AML-193 (cell line): ENCODE results near the gene FLYWCH1.

Source experiments
- DNase-seq, 2 experiments: peaks; one replicate each; lab custom pipeline; 2025; lab: John Stamatoyannopoulos, UW

FLYWCH1 gene

DNA sequence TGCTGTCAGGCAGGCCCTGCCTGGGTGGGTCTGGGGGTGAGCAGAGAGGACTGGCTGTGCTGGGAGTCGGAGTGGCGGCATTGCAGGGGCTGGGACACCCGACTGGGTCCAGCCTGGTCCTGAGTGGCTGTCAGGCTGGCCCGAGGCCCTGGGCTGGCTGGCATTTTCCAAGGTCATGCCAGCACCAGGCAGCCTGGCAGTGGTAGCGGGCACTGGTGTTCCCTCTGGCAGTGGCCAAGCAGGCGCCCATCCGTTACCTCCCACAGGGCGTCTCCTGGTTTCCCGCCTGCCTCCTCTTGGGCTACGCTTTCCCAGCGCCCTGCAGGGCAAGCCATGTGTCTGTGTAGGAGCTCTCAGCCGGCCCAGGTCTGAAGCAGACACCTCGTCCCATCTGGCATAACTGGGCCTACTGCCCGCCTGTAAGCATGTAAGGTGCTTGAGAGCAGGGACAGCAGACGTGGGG, 74.2 kb downstream of the FLYWCH1 start:
- no peak for DNase-seq

GRCh38 chr16:2986623-2987188, 75.0 kb downstream of the FLYWCH1 start:
- DNase-seq, result no peak

DNA sequence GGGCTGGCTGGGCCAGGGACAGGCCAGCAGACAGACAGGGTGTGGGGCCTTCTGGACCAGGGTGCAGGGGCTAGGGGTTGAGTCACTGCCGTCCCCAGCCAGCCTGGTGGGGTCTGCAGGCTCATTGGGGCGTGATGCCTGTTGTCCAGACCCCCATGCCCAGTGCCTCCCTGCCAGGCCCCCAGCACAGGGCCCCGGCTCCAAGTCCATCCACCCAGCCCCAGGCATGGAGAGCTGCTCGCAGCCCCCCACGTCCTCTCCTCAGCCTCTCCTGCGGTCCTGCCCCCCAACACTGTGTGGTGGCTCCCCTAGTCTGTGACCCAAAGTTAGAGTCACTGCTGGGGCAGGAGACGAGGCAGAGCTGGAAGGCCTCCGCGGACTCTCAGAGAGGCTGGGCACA, 75.6 kb downstream of the FLYWCH1 start:
- no peak for DNase-seq

DNA sequence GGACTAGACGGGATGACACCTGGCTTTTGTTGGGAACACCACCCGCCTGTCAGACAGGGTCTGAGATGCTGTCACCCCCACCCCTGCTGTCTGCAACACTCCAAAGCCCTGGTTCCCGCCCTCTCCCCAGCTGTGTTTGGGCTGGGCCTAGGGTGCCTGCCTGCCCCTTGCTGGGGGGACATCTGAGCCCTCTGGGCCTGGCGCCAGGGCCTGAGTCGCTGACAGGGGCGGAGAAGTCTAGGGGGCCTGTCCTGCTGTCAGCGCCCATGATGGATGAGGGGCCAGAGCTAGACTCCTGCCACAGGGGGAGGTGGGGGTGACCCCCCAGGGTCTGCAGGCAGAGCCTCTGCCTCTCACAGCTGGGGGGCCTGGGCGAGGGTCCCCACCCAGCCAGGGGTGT, 76.1 kb downstream of the FLYWCH1 start:
- DNase-seq, result no peak

DNA sequence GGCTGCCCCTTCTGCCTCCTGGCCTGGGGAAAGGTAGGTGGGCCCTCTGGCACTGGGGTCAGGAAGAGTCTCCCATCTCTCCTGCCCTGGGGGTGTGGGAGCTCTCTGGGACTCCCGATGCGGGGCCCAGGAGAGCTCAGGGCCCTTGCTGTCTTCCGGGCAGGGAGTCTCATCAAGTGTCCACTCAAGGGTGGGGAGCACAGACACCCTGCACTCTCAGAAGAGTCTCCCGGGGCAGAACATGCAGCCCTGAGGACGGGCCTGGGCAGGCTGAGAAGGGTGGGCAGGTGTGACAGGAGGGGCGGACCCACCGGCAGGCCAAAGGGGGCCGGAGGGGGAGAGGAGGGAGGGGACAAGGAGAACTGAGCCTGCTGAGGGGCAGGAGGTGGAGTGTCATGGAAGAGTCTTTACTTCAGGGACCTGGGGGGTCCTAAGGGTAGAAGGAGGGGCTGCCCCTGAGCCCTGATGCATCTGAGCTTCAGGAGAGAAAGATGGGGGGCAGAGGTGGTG, 76.9 kb downstream of the FLYWCH1 start:
- no peak for DNase-seq

DNA sequence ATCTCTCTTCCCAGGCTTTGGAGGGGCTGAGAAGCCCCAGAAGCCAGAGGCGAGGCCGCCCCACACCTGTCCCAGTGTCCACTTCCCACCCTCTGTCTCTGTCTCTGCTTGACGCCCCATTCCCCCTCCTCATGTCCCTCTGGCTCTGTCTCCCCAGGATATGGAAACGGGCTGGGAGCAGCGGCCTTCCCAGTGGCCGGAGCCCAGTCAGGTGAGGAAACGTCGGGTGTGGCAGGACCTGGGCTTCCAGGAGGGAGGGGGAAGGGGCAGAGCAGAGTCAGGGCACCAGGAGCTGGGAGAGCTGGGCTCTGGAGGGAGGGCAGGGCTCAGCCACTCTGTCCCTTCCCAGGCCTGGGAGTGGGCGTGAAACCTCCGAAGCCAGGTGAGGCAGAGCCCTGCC, 79.2 kb downstream of the FLYWCH1 start:
- DNase-seq, result no peak

GRCh38 chr16:2991566-2992261, 80.0 kb downstream of the FLYWCH1 start:
- no peak for DNase-seq

DNA sequence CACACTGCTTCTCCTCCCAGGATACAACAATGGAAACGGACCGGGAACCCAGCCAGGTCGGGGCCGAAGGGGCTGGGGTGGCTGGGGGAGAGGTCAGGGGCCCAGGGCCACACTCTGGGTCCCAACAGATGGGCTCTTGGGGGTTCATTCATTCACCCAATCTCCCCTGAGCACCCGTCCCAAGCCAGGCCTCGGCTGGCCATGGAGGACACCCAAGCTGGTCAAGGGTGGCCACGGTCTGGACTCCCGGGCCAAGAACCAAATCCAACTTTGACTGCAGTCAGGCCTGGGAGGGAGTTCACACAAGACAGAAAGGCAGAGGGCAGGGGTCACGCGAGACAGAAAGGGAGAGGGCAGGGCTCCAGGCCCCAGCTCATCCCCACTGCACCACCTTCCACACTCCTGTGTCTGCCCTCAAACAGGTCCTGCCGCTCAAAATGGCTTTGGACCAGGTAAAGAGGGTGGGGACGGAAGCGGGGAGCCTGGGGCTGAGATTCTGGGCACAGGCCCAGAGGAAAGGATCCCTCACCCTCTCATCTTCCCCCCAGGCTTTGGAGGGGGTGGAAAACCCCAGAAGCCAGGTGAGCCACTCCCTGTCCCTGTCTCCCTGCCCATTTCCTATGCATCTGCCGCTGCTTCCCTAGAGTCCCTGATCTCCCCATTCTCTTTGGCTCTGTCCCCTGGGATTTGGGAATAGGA, 80.8 kb downstream of the FLYWCH1 start:
- DNase-seq, result no peak

GRCh38 chr16:2996298-2996697, 84.6 kb downstream of the FLYWCH1 start:
- DNase-seq, result no peak

DNA sequence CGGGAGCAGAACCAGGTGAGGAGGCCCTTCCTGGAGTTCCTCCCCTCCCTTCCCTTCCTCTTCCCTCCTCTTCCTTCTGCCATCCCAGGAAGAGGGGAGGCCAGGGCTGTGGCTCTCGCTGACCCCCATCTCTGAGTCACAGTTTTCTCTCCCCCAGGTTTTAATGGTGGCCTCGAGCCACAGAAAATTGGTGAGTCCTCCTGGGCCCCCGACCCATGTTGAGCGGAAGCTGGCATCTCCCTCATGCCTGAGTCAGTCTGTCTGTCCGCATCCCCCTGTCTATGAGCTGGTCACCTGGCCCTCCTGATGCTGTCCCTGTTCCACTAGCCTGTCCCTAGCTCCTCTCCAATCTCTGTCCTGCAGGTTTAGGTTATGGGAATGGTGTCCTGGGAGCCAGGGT, 88.2 kb downstream of the FLYWCH1 start:
- no peak for DNase-seq

- no peak for DNase-seq
These were observed 88.8 kb downstream of the FLYWCH1 start for GRCh38 chr16:3000540-3000939.
